Activated T-helper 9 cell treated with anti-CD3 and anti-CD28 coated beads, Interleukin-2, amount 50 U/mL, for 16 hours (primary cell): ENCODE results near the gene ACBD6.
"Not testable (repeated sequence)": the region's sequence is repeated elsewhere in the genome, so short reads cannot be mapped to it uniquely, and the experiment has no call there.

Experiments used
- DNase-seq: peaks from one replicate; pipeline ENCODE4 v3.0.0-alpha.2; 2020; ENCODE audit warnings: low read depth

ACBD6 gene, protein sequence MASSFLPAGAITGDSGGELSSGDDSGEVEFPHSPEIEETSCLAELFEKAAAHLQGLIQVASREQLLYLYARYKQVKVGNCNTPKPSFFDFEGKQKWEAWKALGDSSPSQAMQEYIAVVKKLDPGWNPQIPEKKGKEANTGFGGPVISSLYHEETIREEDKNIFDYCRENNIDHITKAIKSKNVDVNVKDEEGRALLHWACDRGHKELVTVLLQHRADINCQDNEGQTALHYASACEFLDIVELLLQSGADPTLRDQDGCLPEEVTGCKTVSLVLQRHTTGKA

GRCh38 chr1:180502361-180503279, at the start of gene ACBD6:
ACBD6 (minus strand) TSS chr1:180502577; CDS start chr1:180502266, 311 bp downstream.
- DNase-seq = peak; percentile 81

GRCh38 chr1:180551997-180552396, 49.6 kb upstream of the ACBD6 start:
- DNase-seq = no peak

DNA sequence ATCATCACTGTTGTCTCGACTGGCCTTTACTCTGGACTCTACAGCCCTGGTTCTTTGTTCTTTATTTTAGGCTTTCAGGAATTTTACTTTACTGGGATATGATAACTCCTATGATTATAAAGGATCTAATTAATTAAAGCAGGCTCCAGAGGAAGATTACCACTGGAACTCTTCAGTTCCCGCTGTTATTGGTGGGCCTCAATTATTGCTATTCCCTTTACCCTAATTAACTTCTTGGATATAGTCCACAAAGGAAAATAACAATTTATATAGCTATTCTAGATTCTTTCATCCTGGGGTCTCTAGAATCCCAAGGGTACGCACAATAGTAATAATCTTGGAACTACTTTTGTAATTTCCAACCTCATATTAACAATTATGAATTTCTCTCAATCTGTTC, 47.9 kb upstream of the ACBD6 start:
- DNase-seq = no peak

DNA sequence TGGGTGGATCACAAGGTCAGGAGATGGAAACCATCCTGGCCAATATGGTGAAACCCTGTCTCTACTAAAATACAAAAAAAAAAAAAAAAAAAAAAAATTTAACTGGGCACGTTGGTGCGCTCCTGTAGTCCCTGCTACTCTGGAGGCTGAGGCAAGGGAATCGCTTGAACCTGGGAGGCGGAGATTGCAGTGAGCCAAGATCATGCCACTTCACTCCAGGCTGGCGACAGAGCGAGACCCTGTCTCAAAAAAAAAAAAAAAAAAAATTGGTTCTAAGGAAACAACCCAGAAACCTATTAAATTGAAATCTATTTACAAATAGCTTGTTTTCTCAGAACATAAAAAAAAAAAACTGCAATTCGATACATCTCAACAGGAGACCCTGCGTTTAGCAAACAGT, 47.4 kb upstream of the ACBD6 start:
- DNase-seq = not testable (repeated sequence)

DNA sequence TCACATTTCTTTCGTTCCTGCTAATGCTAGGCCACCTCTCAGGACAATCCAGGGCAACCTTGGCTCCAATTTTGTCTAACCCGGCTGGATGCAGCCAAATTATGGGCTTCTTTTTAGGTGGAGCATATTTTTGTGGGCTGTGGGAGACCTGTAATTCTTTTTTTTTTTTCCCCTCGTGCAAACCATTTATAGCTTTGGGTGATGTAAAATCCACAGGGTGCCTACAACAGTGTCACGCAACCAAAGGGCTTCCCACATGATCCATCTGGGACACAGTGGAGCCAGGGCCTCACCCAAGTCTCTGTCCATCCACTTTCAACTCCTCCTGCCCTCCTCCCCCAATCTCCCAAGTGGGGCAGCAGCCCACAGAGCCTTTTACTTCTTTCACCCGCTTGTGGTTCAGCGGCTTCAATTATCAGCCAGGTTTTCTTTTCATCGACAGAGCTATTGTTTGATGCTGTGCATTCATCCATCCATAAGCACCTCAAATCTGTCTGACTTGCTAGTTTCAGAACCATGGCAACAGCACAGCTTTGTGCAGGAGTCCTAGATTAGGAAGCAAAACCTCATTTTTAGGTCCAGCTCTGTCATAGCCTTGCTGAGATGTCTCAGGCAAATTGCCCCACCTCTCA, 46.4 kb upstream of the ACBD6 start:
- no peak for DNase-seq

DNA sequence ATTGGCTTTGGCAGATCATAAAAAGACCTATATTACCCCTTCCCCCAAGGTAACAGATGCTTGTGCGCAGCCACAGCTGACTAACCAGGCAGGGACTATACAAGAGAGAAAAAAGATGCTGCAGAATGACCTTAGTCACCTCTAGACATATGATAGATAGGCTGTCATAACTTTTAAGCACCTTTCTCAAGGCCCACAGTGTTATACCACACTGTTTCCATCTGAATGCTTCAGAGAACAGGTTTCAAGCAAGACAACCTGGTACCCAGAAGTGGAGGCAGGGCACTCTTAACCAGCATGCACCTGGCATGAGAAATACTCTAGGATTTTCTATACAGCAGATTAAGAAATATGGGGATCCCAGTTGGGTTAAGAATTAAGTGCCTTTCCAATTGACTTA, 43.6 kb upstream of the ACBD6 start:
- no peak for DNase-seq

DNA sequence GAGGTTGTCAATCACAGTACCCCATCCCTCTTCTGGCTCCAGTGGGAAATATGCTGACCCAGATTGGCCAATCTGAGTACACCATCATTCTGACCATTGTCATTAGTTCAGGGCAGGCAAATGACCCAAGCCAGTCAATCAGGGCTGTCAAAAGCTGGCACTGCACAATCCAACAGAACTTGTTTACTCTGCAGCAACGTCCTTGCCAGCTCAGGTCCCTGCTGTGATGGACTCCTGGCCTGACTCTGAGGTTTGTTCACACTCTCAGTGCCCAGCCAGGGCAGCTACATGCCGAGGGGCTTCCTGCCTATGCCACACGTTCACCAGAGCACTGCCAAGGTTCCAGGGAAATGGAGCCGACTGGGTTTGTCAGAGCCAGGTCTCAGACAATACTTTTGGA, 41.7 kb upstream of the ACBD6 start:
- no peak for DNase-seq

DNA sequence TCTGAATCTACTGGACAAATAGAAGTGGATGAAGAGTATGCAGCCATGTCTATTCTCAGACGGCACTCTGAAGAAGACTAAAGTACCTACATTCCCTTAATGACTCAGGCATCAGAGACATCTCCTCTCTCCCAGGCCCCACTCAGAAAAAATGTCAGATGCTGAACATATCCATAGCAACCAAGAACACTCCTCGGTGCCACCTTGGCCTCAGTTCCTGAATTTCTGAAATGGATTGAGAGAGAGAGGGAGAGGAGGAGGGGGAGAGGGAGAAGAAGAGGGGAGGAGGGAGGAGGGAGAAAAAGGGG, 40.4 kb upstream of the ACBD6 start:
- no peak for DNase-seq

GRCh38 chr1:180542113-180542837, 39.9 kb upstream of the ACBD6 start:
- DNase-seq = no peak

DNA sequence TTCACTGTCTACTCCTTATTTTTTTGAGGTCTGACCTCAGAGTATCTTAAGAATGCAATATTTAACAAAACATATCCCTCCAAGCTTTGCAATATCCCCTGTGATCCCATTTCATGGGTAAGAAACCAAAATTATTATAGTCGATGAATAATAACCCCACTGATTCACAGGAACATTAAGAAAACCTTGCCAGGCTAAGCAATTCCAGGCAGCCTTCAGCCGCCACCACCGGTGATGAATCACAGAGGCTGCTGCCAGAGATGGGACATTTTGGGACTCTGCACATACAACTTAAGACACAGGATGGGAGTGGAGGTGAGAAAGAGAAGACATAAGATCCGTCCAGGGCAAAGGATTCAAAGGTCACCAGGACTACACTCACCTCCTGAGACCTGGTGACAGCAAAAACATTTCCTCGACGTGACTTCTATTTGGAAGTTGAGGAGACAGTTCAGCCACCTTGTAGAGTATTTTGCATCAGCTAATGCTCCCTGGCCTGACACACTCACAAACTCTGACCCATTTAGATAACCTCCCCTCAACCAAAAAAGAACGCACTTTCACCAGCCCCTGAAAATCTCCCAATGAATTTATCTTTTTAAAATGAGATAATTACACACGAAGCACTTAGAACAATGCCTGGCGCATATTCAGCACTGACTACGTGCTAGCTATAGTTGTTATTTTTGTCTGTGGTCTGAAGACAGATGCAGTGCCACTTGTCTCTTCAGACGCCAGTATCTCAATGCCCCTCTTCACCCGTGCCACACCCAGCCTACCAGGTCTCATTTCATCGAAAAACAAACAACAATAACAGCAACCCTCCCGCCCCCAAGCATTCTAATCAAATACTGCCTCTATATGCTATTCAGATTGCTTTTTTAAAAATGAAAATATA, 38.6 kb upstream of the ACBD6 start:
- no peak for DNase-seq

DNA sequence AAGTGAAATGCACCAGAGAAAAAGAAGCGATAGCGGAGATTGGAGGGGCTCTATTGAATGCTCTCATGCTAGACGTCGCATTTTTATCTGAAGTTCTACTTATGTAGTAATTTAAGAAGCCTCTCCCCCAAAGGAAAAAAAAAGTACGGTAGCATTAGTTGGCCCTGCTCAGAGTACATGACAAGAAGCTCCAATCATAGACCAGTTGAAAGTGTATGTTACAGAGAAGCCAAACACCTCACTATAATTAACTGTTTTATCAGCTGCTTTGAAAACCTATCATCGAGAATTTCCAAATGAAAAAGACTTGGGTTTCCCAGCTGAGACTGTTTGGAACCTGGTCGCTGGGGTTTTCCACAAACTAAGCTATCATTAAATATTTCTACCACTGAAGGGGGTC, 36.8 kb upstream of the ACBD6 start:
- no peak for DNase-seq

GRCh38 chr1:180536821-180537372, 34.5 kb upstream of the ACBD6 start:
- DNase-seq = no peak

- DNase-seq = no peak
Measured at GRCh38 chr1:180535418-180535999, 33.1 kb upstream of the ACBD6 start.

DNA sequence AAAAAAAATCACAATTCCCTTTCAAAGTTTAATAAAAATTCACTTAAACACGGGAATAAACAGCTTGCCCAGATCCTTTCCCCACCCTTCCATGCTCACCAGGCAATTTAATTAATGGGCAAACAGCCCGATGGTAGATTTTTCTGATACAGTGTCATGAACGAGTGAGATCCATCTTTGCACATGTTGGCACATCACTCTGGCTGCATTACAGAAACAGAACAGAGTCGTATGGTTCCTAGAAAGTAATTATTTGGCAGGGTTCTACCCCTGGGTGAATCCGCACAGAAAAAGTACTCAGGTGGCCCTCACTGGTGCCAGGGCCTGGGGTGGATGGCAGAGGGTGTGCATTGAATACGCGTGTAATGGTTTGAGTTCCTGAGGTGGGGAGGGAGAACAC, 31.8 kb upstream of the ACBD6 start:
- DNase-seq = no peak

- peak; percentile 35 for DNase-seq
Measured at GRCh38 chr1:180533266-180533987, 31.1 kb upstream of the ACBD6 start.

DNA sequence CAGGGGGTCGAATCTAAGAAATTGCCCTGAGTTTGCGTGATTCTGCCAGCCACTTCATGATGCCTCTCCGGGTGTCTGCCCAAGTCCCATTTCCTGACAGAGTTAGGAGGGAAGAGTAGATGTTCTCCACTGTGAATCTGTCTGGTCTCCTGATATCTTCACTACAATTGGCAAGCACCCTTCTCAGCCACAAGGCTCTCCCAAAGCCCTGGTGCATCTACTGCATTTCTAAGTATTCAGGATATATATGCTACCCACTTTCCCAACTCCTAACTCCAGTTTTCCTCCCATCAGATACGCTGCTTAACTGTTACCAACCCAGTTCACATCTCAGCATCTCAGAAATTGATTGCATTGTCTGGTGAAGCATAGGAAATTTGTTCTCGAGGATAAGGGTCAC, 30.5 kb upstream of the ACBD6 start:
- no peak for DNase-seq

GRCh38 chr1:180530501-180530900, 28.1 kb upstream of the ACBD6 start:
- no peak for DNase-seq

- no peak for DNase-seq
Measured at GRCh38 chr1:180528868-180529470, 26.6 kb upstream of the ACBD6 start.

DNA sequence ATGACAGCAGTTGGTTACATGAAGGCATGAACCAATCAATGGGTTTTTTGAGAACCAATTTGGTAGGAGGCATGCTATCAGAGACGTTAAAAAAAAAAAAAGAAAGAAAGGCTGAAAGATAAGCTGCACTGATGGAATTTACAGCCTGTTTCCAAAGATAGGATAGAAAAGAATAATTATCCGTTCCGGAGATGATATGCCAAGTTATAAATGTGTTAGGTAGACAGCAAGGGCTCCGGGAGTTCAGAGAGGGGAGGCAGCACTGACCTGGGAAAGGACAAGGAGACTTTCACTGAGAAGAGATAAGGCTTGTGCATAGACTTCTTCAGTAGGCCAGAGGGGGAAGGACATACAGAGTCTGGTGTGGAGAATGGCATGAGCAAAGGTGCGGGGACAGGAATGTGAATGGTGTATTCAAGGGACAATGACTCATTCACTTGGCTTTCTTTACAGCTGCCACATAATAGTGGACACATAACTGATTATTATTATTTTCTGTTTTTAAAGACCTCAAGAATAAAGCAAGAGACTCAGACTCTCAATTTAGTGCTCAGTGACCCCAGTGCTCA, 24.8 kb upstream of the ACBD6 start:
- DNase-seq = no peak
